ENCODE measurements around the gene SLC18A3.

DNA sequence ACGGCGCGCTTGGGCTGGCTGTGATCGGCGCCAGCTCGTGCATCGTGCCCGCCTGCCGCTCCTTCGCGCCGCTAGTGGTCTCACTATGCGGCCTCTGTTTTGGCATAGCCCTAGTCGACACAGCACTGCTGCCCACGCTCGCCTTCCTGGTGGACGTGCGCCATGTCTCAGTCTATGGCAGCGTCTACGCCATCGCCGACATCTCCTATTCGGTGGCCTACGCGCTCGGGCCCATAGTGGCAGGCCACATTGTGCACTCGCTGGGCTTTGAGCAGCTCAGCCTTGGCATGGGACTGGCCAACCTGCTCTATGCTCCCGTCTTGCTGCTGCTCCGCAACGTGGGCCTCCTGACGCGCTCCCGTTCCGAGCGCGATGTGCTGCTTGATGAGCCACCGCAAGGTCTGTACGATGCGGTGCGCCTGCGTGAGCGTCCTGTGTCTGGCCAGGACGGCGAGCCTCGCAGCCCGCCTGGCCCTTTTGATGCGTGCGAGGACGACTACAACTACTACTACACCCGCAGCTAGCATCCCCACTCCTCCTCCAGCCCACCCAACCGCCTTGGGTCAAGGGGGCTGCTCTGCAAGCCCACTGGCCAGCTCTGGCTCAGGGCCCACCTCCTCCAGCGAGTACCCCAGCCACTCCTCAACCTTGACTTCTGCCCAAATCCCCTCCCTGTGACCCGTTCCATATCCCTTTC lies 1.9 kb downstream of the SLC18A3 start:
- TF ChIP-seq, protein P1, sequence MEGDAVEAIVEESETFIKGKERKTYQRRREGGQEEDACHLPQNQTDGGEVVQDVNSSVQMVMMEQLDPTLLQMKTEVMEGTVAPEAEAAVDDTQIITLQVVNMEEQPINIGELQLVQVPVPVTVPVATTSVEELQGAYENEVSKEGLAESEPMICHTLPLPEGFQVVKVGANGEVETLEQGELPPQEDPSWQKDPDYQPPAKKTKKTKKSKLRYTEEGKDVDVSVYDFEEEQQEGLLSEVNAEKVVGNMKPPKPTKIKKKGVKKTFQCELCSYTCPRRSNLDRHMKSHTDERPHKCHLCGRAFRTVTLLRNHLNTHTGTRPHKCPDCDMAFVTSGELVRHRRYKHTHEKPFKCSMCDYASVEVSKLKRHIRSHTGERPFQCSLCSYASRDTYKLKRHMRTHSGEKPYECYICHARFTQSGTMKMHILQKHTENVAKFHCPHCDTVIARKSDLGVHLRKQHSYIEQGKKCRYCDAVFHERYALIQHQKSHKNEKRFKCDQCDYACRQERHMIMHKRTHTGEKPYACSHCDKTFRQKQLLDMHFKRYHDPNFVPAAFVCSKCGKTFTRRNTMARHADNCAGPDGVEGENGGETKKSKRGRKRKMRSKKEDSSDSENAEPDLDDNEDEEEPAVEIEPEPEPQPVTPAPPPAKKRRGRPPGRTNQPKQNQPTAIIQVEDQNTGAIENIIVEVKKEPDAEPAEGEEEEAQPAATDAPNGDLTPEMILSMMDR (conservative IDR thresholded peaks at IDR 0.05; ENCODE audit: low read depth, low read length) = no peak
- no peak for TF ChIP-seq EZH2phosphoT487 (IDR thresholded peaks at IDR 0.05; ENCODE audit: borderline replicate concordance, low read length)
- TF ChIP-seq EZH2 (IDR thresholded peaks at IDR 0.05; ENCODE audit: low read length, unreplicated experiment) = no peak

Measured in PC-3 (cell line).